ENCODE measurements around the gene MTNR1A.

Gene MTNR1A

DNA sequence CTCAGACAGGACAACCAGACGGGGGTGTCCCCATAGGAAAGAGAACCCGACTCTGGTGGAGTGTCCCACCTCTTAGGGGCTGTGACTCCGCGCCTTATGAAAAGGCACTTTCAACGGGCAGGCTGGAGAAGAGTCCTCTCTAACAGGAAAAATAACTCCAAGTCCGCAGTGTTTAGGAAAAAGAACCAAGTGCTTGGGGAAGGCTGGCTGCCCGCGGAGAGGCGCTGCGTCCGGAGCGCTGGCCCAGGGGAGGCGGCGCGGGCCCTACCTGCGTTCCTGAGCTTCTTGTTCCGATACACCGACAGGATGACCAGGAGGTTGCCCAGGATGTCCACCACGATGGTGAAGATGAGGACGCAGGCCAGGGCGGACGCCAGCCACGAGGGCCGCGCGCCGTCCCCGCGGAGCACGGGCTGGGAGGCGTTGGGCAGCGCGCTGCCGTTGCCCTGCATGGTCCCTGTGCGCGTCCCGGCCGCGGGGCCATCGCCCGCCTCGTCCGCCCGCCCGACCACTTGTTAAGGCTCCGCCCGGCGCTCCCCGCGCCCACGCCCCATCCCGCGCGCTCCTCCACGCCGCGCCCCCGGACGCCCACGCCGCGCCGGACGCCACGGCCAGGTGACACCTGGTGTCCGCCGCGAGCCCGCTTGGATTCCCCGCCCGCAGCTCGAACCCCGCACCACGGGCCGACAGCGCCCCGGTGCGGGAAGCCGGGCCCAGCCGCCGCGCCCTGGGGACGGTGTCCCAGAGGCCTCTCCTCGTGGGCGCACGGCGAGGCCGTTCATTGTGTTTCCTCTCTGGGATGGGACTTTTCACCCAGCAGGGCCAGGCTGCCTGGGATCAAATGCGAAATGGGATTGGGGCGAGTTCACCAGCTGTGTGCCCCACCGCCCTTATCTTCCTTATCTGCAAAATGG lies at the start of gene MTNR1A:
Gene MTNR1A, minus strand, starts transcription at position 654 of the 914 bp plus-strand sequence. Its CDS starts 202 bp downstream, at position 452.
- no peak for DNase-seq

DNA sequence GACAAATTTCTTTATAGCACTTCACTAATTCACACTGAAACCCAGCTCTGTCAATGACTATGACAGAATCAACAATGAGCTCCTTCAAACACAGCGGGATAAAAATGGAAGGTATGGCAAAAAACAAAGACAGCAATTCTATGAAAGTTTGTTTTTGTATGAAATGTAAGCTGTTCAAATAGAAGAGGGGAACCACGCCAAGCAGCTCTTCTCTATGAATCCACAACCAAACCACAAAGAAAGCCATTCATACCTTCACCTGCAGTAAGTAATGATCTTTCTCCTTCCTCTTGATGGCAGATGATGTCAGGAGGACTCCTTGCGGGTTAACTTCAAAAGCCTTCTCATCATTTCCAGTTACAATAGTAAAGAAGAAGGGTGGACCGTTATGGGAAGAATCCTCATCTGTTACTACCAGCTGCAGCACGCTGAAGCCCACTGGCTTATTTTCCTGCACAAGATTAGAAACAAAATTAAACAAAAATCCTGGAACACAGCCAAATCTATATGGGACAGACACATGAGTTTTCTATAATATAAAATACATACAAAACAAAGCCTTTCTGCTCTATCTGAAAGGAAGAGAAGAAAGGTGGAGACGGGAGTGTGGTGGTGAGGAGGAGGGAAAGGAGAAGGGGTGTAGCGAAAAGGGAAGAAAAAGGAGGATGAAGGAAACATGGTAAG lies 48.9 kb upstream of the MTNR1A start:
- no peak for DNase-seq

DNA sequence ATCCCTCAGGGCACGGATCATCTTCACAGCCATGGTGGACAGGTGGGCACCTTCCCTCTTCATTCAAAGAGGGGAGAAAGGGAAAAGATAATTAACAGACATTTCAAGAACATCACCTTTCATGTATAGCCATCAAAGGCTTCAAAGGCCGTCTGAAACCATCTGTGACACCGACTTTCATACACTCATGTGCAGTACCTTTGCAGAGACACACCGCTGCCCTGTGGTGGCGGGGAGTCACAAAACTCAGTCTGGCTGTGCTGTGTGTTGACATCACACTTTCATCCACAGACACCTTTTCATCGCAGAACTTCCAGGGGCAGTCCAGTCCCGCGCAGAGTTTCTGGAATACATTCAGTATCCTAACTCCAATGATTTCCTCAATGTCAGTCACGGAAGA lies 47.6 kb upstream of the MTNR1A start:
- DNase-seq: no peak

DNA sequence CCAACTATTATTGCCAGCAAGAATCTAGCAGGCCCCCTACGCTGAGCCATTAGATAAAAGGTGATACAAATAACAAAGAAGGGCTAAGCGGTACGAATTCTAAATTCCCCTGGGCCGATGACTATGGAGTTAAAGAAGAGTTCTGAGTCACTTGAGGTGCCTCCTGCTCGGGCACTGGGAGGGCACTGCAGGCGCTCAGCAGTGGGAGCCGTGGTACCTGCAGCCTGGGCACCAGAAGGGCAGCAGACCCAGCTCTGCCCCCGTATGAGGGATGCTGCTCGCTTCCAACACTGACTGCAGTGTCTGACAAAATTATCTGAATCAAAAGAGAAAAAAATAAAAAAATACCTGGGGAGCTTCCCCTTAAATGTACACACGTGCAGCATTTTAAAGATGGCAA lies 44.1 kb upstream of the MTNR1A start:
- no peak for DNase-seq

DNA sequence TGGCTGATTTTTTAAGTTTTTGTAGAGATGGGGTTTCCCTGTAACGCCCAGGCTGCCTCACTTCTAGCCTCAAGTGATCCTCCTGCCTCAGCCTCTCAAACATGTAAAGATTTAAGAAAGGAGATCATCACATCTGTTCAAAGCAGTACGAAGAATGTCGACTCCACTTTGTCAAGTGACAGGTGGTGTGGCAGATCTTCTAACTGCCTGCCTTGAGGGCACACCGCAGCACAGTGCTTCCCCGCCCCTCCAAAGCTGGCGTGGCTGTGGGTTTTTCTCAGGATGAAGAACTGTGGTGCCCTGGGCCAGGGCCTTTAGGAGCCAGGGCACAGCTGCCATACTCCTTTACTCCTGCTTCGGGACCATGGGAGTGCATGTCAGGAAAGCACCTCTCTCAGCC lies 43.3 kb upstream of the MTNR1A start:
- DNase-seq: no peak

DNA sequence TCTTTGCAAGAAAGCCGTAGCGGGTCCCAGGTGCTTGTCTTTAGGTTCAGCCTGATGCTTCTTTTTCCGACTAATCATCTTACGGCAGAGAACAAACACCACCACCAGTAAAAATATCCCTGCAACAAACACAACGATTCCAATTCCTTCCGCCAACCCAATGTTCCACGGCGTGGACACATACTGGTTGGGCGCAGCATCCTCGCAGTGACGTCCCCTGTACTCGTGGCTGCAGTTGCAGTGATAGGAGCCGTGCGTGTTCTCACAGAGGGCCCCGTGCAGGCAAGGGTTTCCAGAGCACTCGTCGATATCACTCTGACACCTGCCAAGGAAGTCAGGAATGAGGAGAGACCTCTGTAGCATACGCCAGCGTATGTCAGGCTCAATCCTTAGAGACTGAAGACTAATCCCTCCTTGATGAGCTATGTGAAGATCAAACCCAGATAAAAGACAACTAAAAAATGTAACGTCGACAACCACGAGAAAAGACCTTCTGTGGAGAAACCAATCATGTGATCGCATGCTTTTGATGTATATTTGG lies 41.6 kb upstream of the MTNR1A start:
- DNase-seq: no peak

DNA sequence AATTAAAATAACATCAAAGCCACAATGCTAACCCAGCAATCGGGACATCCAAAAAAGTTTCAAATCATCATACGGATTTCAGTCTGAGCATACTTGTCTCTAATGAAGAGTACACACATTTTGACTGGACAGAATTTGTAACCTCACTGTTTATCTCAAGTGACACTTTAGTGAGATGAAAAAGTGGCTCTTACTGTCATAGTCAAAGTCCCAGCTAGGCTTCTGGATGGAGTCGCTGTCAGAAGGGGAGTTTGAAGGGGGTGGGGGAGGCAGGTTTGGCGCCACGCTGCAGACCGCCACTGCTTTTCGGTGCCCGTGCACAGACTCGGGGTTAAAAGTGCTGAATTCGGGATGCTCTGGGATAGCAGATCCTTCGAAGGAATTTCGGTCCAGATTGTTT lies 41.0 kb upstream of the MTNR1A start:
- no peak for DNase-seq

DNA sequence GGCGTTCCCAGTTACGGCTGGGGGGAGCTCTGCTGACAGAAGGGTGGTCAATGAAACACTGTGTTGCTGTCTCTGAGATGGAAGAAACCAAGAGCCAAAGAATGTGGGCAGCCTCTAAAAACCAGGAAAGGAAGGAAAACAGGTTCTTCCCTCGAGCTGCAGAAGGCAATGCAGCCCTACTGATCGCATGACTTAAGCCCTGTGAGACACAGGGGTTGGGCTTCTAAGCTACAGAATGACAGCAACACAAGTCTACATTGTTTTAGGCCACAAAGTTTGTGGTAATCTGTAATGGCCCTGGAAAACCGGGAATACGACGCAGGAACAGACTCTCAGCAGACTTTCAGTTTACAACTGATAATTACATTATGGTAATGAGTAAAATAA lies 38.2 kb upstream of the MTNR1A start:
- no peak for DNase-seq

DNA sequence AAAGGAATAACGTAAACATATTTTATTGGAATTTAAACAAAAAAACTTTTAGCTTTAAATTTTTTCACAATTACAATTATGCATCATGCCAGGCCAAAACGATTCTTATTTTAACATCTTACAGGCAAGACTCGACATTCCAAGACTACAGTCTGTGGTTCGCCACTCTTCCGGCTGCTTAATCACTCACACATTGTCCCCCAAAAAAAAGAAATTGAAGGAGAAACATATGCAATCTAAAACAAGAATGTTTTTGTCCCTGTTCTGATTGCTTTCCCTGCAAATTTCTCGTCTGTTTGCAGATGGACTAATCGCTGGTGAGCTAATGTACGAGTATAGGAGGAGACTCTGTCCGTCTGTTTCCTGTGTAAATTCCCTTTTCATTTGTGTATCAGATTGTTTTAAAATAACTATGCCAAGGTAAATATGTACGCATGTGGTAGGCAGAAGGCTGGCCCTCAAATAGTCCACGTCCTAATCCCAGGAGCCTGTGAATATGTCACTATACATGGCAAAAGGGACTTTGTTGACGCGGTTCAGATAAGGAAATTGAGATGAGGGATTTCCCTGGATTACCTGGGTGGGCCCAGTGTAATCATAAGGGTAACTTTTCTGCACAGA lies 37.7 kb upstream of the MTNR1A start:
- no peak for DNase-seq

DNA sequence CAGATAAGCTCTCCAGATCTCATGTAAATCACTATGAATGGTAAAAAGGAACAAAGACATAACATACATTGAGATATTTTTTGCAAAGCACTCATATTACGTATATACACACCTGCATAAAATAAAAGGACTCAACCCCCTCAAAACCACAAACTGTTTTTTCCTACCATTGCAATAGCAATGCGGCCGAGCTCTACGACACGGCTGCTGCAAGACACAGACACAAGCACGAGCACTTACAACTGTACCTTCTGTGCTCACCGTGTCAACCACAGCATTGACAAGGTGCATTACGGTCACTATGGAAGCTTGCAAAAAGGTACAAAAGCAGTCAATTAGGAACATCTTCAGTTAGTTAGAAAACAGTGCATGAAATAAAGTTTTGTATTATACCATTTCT lies 37.1 kb upstream of the MTNR1A start:
- no peak for DNase-seq

DNA sequence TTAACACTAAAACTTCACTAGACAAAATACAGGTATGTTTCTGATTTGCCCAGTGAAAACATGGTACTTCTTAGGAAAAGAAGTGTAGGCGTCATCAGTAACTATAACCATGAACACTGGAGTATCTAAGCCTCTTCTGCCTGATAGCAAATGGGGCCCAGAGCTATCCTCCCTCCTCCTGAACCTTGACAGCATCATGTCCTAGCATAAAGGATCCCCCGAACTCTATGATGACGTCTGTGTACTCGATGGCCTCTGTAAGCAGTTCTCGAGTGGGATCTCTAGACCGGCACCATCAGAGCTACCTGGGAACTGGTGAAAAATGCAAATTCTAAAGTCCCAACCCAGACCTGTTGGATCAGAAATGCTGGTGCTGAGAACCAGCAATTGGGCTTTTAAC lies 36.3 kb upstream of the MTNR1A start:
- no peak for DNase-seq

DNA sequence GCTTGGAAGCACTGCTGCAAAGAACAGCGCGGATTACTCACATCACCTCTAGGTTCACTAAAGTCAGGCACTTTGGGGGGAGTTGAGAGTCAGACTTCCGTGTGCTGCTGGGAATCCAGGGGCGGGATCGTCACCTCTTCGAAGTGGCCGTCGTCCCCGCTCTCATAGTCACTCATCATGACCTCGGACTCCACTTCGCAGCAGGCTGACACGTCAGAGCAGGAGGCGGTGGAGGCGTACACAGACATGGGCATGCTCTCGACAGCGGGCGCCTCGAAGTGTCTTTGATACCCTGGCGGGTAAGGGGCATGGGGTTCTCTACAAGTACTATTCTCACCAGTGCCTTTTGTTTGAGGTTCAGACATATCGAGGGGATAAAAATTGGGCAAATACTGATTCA lies 33.1 kb upstream of the MTNR1A start:
- DNase-seq: no peak

DNA sequence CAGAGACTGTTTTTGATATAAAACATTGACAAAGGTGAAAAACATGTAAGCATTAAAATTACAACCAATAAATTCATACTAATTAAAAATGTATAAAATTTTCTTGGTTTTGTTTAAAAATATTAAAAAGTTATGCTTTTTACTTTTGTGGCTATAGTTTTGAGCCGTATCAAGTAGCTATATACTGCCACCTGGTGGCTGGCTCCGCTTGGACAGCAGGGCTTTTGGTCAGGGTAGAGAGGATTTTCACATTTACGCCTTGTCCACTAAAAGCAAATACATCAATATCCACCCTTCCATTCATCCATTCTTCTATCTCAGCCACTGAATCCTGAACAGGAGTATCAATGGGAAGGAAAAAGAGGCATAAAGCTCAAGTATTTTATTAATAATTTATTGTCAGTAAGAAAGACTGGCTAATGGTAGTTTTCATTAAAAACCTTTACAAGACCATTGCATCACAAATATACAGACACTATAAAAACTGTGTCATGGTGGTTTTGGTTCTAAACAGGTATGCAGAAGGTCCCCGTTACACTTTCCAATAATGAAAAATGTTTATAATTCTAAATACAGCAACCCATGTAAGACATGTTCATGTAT lies 32.1 kb upstream of the MTNR1A start:
- DNase-seq: no peak

DNA sequence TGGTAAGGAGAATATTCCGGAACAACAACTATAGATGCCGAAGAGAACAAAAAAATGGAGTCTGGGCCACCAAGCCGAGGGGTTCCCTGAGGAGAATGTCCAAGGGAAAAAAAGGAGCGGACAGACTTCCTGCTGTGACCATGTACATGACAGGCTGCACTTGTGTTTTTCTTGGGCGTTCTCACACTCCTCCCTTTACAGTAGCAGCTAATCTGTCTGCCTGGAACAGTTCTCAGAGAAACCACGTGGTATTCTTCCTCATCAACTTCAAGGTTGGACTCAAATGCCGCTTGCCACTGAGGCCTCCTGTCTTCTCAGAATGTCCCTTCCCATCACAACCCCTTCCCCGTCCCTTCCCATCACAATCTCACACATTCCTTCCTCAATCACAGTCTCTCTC lies 30.8 kb upstream of the MTNR1A start:
- no peak for DNase-seq

DNA sequence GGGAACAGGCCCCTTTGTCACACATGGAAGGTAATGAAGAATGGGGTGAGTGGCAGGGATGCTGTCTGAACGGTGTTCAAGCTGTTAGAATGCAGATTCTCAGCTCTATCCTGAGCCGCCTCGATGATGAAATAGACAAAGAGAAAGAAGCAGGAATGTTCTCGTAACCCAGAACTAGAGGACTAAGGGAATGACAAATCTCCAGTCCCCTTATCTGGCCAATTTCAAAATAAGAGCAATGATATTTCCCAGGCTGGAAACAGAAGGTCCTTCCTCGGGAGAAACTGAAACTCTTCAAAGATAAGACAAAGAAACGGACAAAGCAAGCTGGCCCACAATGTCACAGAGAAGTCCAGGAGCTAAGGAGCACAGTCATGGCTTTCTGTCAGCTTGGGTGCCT lies 29.5 kb upstream of the MTNR1A start:
- DNase-seq: no peak

DNA sequence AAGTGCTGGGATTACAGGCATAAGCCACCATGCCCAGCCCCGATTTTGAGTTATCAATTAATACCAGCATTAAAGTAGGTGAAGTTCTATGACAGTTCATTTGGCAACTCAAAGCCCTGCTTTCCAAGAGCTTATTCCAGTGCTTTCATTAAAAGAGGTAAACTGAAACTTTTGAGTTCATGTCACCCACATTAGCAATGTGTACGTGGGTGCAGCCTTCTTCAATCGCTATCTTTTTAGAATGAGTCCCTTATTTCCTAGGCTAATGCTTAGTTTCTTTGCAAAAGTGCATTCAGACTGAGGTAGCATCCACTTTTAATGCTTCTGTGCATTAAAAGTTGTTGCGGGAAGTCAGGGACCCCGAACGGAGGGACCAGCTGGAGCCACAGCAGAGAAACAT lies 26.1 kb upstream of the MTNR1A start:
- DNase-seq: no peak

DNA sequence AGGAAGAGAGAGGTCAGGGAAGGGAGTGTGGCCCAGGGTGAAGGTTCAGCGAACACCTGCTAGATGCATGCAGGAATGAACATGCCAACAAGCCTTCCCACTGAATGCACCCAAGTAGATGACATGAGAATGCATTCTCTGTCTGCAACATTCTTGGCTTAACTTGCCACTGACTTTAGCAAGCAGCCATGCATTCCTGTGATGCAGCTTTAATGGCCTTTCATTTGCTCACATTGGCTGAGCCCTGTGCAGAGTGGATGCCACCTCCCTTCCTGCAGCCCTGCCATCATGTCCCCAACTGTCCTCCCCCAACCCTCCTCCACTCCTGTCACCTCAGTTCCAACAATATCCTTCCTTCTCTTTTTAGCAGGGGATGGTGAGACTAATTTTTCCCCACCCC lies 25.3 kb upstream of the MTNR1A start:
- no peak for DNase-seq

DNA sequence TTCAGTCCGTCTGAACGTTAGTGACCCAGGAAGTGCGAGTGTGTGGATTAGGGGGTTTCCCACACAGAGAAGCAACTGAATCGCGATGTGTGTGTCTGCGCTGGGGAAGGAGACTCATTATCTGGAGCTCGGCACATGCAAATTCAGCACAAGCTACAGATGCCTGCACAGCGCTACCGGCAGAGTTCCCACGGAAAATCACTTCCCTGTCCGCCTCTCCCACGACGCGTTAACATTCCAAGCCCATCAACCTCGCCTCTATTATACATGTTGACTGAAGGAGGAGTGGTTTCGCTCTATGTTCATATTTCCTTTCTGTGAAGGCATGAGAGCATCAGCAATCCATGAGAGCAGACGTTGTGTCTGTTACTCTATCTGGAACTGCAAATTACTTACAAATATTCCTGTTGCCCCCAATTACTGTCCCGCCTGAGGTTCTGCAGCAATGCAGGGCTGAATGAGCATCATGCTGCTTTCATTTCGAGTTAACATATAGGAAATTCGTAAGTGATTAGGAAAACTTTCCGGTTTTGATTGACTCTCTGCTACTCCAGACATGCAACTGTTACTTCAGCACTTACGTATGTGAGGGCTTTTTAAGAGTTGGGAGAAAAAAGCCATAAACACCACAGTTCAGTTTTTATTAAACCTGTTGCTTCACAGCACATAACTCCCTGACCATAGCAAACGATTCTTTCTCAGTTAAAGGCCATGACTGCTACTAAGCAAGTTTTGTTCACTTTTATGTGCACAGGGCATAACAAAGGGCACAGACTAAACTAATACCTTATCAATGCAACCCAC lies 15.0 kb upstream of the MTNR1A start:
- no peak for DNase-seq

DNA sequence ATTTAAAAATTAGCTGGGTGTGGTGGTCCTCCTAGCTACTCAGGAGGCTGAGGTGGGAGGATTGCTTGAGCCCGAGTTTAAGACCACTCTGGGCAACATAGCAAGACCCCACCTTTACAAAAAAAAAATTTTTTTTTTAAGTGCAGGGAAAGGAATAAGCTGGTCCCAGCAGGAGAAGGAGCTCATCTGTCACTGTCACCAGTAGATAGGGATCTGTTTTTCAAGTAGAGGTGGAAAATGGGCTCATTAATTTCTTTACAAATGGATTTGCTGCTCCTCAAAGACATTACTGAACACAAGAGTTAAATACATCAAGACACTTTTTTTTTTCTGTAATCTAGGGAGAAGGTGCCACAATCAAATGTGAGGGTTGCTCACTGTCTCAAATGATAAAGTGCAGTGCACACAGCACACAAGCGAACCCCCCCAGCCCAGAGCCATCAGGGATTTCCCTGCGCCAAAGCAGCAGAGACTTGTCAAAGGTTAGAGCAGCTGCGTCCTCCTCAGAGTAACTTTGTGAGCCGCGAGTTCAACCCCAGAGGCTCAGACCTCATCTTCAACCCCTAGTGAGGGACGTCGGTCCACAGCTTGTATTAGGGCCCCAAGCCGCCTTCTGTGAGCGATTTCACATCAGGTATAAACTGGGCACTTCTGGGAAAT lies 14.3 kb upstream of the MTNR1A start:
- no peak for DNase-seq

DNA sequence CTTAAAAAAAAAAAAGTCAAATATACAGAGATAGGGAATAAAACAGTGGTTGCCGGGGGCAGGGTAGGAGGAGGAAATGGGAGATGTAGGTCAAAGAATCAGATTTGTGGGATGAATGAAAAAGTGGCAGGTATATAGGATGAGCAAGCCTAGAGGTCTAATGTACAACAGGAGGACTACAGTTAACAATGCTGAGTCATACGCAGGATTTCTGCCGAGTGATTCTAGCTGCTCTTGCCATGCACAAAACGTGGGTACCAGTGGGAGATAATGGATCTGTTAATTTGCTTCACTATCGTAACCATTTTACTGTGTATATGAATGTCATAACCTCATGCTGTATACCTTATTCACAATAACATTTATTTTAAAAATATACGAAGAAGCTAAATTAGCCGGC lies 10.7 kb upstream of the MTNR1A start:
- no peak for DNase-seq

DNA sequence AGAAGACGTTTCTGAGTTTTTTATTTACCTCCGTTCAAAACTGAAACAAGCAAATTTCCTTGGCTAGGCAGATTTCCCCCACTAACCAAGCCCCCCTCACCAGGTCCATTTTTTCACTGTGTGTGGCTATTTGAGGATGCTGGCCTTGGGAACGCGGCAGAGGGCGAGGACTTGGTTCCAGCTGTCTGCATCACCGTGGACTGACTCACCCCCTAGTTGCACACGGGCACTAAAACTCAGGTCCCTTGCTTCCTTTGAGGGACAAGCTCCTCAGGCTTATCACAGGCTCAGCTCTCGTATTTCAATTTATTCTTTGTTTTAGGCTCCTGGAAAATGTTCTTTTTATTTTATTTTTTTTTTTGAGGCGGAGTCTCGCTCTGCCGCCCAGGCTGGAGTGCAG lies 8.4 kb upstream of the MTNR1A start:
- DNase-seq: no peak

DNA sequence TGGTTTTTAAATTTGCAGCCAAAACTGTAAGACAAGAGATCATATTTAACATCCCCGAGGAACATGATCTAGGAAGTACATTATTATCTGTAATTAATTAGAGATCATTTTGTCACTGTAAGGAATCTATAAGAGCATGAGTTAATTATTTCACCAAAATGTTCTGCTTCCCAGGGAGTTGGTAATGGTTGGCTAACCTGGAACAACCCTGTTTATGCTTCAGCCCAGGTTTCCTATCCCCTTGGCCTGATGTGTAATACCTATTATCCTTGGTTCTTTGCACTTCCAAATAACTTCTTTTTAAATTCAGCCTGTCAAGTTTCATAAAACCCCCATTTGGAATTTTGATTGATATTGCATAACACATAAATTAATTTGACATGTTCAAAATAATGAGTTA lies 6.4 kb upstream of the MTNR1A start:
- no peak for DNase-seq
